HG03460 (cell line): ENCODE data around the gene GGCT.
A peak's percentile ranks its signal among the peaks of the same experiment; 100 is the strongest.
"Not testable (repeated sequence)": the region's sequence is repeated elsewhere in the genome, so short reads cannot be mapped to it uniquely, and the experiment has no call there.

ENCODE experiments used
- ATAC-seq: cut with Tn5 transposase; IDR thresholded peaks from one replicate; pipeline ENCODE4 v1.9.1; 2021; ENCODE audit not compliant: unreplicated experiment

Gene GGCT, protein sequence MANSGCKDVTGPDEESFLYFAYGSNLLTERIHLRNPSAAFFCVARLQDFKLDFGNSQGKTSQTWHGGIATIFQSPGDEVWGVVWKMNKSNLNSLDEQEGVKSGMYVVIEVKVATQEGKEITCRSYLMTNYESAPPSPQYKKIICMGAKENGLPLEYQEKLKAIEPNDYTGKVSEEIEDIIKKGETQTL

DNA sequence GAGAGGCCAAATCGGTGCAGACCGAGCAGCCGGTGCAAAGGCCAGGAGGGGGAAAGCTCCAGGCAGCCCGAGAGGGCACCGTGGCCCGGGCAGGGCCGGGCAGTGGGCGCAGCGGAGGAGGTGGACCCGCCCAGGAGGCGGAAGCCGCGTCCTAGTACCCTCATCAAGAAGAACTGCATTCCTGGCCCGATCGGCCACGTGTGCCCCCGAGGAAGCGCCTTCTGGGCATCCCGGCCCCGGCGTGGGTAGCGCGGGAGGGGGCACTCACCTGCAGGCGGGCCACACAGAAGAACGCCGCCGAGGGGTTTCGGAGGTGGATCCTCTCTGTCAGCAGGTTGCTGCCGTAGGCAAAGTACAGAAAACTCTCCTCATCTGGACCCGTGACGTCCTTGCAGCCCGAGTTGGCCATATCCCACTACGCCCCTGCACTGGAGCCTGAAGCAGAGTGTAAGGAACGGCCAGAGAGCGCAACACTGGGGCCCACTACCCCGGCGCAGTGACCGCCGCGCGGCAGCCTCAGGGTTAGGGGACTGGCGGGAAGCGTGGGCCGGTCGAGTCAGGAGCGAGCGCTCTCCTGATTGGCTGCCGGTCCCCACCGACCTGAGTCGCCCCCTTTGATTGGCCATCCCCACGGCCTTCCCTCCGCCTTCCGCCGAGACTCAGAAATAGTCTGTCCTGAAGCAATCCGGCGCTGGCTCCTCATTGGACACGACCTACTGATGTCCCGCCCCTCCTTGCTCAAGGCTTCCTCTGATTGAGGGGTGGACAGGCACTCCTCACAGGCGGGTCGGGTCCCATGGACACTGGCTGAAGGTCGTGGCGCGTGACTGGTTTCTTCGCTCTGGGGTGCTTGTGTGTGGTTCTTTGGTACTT, at the start of gene GGCT:
GGCT (minus strand) TSS at position 529 of the 873 bp plus-strand sequence; CDS start at position 409, 120 bp downstream.
- peak; percentile 99 for ATAC-seq

DNA sequence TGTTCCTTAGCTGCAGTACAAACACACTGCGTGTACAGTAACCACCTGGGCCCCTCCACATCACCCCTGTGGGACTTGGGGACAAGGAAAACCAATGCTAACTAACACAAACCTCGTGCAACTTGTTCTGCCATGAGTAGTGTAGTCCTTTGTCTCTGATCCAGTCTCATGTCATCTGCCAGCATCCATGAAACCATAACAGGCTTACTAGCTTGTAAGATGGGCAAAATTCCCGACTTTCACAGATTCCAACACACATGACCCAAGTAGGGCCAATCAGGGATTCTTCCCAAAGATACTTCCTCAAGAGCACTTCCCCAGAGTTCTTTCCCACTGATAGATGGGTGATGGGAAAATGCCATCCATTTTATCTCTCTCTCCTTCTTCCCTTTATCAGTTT, 48.9 kb upstream of the GGCT start:
- ATAC-seq = no peak

DNA sequence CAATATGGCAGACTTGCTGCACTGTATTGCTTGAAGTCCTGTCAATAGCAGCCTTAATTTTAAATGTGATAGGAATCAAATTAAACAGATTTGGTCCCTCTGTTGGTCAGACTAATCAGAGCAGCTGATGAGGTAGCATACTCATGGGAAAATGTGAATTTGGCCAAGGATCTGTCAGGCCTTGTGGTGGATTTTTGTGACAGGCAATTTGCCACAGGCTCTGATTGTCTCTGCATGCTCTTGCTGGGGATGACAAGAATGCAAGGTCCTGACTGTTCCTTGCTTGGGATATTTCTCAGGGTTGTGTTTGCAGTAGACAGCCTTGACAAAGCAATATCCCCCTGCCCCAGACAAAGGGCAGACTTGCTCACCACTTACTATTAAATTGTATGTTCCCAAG, 48.5 kb upstream of the GGCT start:
- ATAC-seq = no peak

DNA sequence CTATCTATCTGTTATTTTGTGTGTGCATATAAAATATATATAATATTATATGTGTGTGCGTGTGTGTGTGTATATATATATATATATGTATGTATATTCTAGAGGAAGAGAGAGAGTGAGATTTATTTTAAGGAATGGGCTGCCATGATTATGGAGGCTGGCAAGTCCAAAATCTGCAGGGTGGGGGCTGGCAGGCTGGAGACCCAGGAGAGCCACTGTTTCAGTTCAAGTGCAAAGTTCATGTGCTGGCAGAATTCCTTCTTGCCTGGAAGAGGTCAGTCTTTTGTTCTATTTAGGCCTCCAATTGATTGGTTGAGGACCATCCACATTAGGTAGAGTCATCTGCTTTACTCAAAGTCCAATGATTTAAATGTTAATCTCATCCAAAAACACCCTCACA, 47.7 kb upstream of the GGCT start:
- no peak for ATAC-seq

DNA sequence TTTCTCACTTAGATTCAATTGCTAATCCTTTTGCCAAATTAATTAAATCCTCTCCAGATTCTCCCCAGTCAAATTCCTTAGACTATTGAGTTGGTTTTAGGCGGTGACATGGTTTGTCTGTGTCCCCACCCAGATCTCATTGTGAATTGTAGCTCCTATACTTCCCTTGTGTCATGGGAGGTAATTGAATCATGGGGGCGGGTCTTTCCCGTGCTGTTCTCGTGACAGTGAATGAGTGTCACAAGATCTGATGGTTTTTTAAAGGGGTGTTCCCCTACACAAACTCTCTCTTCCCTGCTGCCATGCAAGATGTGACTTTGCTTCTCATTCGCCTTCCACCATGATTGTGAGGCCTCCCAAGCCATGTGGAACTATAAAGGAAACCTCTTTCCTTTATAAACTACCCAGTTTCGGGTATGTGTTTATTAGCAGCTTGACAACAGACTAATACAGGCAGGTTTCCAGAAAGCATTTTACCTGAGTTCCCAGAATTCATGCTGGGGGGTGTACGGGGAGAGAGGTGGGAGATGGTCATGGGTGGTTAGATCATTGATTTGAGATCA, 45.4 kb upstream of the GGCT start:
- ATAC-seq = no peak

DNA sequence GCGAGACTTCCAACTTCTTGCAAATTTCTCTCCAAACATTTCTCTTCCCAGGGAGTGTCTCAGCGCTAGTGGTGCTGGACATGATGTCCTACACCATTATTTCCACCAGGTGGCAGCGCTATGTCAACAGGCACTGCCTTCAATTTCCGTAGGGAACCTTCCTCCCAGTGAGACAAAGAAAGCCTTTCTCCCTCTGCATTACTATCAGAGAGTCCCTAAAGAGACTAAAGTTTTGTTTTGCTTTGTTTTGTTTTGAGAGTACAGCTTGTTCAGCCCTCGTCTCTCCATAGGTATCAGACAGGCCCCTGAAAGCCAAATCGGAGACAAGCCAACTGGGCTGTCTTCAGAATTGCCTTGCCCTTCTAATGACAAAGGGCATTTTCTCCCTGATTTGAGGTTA, 44.2 kb upstream of the GGCT start:
- ATAC-seq = peak; percentile 70

DNA sequence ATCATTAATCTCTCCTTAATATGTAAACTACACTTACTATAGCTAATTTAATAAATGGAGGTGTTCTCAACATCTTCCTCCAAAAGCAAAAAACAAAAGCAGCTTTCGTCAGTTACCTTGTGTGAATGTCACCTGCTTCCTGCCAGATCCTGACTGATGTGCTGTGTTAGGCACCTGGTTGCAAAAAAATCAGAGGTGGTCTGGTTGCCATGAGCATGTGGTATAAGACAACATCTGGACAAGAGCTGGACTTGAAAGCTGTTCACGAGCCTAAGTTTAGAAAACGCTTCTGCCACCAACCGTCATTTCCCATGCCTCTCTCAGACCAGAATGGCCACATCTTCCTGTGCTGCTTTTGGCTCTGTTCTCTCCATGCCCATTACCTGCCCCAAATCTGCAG, 42.0 kb upstream of the GGCT start:
- ATAC-seq = no peak

DNA sequence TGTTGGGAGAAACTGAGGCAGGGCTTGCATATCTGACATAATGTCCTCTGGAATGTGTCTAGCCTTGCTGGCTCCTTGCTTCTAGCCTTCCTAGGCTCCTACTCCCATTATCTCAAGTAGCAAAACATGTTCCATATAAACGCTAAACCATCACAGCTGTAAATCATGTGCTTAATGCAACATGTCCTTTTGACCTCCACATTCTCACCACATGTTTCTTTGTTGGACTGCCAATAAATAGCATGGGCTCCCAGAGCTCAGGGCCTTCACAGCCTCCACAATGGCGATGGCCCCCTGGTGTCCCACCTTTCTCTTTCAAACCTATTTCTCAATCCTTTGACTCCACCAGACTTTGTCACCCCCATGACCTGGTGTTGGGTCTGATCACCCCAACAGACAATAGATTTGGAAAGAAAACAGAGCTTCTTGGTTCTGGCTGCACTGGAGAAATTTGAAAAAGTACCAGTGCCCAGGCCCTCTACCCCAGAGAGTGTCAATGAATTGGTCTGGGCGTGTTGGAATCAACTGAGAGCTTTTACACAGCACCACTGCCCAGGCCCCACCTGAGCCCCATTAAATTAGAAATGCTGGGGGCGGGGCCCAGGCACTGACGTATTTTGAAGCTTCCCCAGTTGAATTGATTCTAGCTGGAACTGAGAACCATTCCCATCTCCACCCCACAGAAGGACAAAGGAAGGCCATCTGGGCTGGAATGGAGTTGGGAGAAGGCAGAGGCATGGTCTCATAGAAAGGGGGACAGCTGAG, 41.3 kb upstream of the GGCT start:
- no peak for ATAC-seq

DNA sequence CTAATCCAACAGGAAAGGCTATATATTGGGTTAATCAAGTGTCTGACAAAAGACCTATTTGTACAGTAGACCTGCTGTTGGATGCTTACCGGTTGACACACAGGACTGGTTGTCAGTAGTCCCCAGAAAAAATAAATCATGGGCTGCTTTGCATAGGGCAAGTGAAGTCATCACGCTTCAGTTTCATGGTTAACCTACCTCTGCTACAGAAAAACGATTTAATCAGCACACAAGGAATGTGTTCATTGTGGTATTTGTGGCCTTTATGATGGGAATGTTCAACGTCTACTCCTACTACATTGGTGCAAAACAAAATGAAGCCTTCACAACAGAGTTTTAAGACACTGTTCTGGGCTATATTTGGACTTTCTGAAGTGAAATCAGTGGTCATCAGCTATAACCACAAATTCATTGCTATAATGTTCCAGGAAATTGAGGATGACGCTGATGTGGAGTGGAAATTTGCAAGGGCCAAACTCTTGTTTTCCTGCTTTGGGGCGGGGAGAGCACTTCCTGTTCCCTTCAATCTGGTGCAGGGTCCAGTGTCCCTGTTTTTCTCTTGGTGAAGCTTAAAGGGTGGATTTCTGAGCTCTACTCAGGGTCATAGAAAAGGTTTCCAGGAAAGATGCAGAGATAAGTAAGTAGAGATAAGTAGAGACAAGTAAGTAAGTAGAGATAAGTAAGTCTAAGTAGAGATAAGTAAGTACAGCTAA, 39.3 kb upstream of the GGCT start:
- ATAC-seq = no peak

DNA sequence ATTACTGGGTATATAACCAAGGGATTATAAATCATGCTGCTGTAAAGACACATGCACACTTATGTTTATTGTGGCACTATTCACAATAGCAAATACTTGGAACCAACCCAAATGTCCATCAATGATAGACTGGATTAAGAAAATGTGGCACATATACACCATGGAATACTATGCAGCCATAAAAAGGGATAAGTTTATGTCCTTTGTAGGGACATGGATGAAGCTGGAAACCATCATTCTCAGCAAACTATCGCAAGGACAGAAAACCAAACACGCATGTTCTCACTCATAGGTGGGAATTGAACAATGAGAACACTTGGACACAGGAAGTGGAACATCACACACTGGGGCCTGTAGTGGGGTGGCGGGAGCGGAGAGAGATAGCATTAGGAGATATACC, 38.5 kb upstream of the GGCT start:
- ATAC-seq = not testable (repeated sequence)

DNA sequence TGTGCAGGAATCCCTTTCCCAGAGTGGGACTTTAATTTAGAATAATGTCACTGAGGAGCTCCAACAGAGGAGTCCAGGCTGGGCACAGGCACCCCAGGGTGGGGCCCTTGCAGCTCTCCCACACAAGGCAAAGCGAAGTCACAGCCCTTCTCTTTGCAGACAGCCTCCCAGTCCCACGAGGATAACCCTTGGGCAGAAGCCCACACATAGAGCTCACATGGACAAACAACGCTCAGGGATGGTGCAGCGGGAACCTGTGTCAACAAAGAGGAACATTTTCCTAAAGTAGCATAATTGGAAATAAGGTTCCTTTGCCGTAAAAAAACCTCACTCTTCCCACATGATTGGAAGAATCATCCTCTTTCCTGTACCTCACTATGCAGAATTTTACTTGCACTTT, 29.3 kb upstream of the GGCT start:
- ATAC-seq = no peak

DNA sequence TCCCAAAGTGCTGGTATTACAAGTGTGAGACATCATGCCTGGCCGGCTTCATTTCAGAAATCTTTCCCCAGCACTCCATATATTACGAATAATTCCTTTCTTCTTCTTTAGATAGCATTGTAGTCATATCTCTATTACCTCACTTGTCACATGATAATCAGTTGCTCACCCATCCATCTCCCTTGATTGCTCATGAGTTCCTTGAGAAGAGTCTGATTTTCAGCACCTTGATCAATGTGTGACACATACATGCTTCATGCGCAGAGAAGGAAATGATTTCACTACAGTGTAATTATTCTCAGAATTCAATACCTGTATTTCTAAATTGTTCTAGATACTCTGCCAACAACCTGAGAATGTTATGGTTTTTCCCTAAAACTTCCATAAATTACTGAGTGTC, 26.7 kb upstream of the GGCT start:
- no peak for ATAC-seq

DNA sequence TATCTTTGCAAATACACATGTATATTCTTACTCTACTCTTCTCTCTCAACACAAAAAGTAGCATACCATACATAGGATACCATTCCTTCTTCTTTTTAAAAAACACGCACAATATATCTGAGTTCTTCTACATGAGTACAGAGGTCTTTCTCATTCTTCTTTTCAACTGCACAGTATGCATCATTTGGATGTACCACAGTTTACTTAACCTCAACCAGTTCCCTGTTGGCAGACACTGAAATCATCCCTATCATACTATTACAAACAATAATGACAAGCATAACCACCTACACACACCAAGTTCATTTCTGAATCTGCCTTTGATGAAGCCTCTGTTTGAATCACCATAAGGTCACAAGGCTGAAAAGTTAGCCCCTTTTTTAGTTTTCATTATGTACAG, 25.7 kb upstream of the GGCT start:
- no peak for ATAC-seq

DNA sequence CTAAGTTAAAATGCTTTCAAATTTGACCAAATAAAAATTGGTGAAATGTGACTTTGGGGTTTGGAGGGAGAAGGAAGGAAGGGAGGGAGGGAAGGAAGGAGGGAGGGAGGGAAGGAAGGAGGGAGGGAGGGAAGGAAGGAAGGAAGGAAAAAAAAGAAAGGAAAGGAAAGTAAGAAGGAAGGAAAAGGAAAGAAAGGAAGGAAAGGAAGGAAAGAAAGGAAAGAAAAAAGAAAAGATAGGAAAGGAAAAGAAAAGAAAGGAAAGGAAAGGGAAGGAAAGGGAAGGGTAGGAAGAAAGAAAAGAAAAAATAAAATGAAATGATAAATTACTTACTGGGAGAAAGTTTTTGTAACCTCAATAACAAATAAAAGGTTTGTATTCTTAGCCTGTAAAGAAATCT, 24.1 kb upstream of the GGCT start:
- no peak for ATAC-seq

DNA sequence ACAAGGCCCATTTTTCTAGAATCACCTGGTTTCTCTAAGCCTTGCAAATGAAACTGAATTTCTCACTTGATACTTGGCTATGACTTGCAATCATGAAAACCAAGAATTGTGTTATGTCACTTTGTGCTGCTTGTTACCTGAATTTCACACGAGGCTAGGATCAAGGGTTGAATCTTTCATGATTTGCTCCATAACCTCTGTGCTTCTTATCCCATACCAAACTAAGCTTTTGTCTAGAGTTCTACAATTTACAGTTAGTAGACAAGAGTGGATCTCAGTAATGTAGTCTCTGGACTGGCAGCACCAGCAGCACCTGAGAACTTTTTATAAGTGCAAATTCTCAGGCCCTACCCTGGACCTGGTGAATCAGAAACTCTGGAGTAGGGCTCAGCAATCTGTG, 22.7 kb upstream of the GGCT start:
- not testable (repeated sequence) for ATAC-seq

DNA sequence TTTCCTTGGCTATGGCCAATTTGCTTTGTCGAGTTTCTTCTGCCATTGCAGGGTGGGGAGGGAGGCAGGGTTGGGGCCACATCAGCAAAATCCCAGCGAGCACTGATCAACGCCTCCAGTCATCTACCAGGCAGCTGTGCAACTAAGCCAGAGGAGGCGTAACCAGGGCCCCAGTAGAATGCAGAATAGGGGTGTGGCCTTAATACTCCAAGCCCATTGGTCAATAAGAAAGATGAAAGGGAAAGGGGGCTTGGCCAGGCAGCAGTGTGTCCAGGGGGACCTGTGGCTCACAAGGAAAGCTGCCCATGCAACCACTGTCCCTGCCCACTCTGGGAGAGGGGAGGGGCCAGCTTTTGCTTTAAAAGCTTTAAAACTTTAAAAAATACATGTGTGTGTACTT, 21.5 kb upstream of the GGCT start:
- ATAC-seq = no peak

DNA sequence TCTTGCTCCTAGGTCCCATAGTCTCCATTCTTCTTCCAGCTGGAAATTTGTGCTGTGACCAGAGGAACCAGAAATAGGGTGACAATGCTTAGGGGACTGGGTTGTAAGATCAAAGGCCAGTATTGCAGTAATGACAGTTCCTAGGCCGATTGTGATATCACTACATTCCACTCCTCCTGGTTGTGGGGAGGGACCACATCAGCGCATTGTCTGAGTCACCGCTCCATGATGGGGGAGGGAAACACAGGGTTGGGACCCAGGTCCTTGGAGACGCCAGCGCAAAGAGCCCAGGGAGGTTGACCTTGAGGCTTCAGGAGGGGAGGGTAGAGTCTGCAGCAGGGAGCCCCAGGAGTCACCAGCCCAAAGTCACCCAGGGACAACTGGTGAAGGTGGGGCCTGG, 20.8 kb upstream of the GGCT start:
- ATAC-seq = no peak

DNA sequence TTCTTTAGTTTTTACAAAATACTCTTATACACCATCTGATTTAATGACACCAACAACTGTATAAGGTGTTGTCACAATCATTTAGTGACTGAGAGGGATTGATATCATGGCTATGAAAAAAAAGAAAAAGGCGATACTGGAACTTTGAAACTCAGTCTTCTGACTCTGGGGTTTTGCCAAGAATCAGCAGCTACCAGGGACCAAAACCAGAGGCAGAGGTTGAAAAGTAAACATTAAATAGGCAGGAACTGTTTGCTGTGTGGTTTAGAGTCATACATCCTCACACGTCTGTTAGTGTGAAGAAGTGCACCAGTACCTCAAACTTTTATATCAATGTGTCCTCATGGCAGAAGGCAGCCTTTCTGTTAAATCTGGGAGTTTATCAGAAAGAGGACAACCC, 19.9 kb upstream of the GGCT start:
- no peak for ATAC-seq

DNA sequence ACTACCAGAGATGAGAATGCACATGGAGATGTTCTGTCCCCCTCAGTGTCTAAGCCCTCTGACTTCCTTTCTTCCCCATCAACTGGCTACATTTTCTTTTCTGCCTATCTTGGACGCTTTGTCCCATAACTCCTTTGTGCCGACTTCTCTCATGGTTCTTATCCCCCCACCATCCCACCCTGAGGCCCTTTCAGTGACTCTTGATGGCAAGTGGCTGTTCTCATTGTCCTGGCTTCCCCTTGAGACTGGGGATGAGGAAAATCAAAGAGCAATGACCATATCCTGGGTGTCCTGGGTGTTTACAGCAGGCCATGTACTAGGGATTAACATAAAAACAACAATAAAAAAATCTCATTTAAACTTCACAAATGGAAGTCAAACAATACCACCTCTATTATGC, 18.8 kb upstream of the GGCT start:
- ATAC-seq = no peak

DNA sequence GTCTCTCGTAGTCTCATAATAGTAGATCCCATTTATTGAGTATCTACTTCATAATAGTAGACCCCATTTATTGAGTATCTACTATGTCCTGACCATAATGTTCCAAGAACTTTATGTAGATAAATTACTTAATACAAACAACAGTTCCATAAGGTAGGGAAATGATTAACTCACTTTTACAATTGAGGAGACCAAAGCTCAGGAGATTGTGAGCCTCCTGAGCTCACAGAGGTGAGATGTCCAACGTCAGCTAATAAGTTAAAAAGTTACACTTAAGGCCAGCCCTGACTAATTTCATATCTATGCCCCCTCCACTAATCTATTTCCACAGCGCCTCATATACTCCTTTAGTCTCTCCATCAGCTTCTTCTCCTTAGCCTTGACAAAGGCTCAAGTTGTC, 17.5 kb upstream of the GGCT start:
- no peak for ATAC-seq

DNA sequence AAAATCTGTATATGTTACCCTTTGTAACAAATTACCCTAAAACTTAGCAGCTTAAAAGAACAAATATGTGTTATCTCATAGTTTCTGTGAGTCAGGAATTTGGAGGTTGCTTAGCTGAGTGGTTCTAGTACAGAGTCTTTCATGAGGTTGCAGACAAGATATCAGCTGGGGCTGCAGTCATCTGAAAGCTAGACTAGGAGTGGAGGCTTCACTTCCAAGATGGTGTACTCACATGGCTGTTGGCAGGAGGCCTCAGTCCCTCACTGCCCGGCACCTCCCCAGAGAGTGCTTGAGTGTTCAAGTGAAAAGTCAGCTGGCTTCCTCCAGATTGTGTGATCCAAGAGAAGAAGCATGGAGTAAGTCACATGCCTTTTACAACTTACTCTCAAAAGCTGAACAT, 16.9 kb upstream of the GGCT start:
- no peak for ATAC-seq
